ENCODE measurements around the gene XYLB.

The XYLB gene

GRCh38 chr3:38343797-38344594 is 2.6 kb upstream of the XYLB start:
- no peak overlapping the region for H2AK5ac ChIP-seq (ENCODE audit: low read length, severe bottlenecking)
- no peak overlapping the region for H3K4ac ChIP-seq (ENCODE audit: low read depth in 1 of 2, low read length in 2 of 2)
- H3K14ac ChIP-seq (ENCODE audit: low read length in 2 of 2) = no peak overlapping the region
- no peak overlapping the region for H3K4me2 ChIP-seq (ENCODE audit: low read length, poor library complexity, severe bottlenecking)
- no peak overlapping the region for H4K91ac ChIP-seq (ENCODE audit: low read length)
- H3K23ac ChIP-seq (ENCODE audit: low read length in 2 of 2) = no peak overlapping the region
- no peak overlapping the region for H2BK5ac ChIP-seq (ENCODE audit: low read depth, low read length, poor library complexity, severe bottlenecking)
- H3K36me3 ChIP-seq (ENCODE audit: control insufficient read depth in 1 of 2, insufficient read depth in 2 of 2, low read depth in 1 of 2, low read length in 2 of 2) = peaks cover 0 to under 1% of the 10 kb centered on the region in 2 experiments
- WGBS = 99% methylated on average over 3 of the region's 3 CpGs
- H2AFZ ChIP-seq (ENCODE audit: low read depth, low read length) = no peak overlapping the region
- no peaks in the 10 kb centered on the region for H3K27me3 ChIP-seq (ENCODE audit: control insufficient read depth in 1 of 2, insufficient read depth in 1 of 2, low read length in 2 of 2)
- peaks cover 3% of the 10 kb centered on the region for H3K79me1 ChIP-seq (replicated peaks; ENCODE audit: low read length, poor library complexity, severe bottlenecking)
- H3K9me3 ChIP-seq (ENCODE audit: control insufficient read depth, low read length) = peaks cover under 1% of the 10 kb centered on the region
- no peak for DNase-seq
- no peak overlapping the region for H4K8ac ChIP-seq (ENCODE audit: low read length)
- H2BK15ac ChIP-seq (ENCODE audit: low read depth, poor library complexity, severe bottlenecking) = no peak overlapping the region
- no peak overlapping the region for H3K9ac ChIP-seq (ENCODE audit: low read length)
- no peak overlapping the region for H3K18ac ChIP-seq (ENCODE audit: low read depth in 1 of 2, low read length in 2 of 2)
- no peak overlapping the region for H2BK12ac ChIP-seq (ENCODE audit: low read length in 2 of 2)
- no peak overlapping the region for H3K27ac ChIP-seq (ENCODE audit: low read length, poor library complexity, severe bottlenecking)
- H3K4me3 ChIP-seq (ENCODE audit: insufficient read depth in 1 of 2, low read depth in 1 of 2, low read length in 2 of 2) = no peak overlapping the region
- H2BK120ac ChIP-seq (ENCODE audit: low read depth, low read length) = no peak overlapping the region
- peaks cover 3% of the 10 kb centered on the region for H3K4me1 ChIP-seq (ENCODE audit: control insufficient read depth, insufficient read depth, low read depth, low read length)

- Histone ChIP-seq H3K9me3 (ENCODE audit: control insufficient read depth, low read length) (peaks cover 3% of the 10 kb centered on the region), H3K23ac (ENCODE audit: low read length in 2 of 2) (no peak overlapping the region), H2BK15ac (ENCODE audit: low read depth, poor library complexity, severe bottlenecking) (peak overlapping the region; percentile 83), H3K27me3 (ENCODE audit: control insufficient read depth in 1 of 2, insufficient read depth in 1 of 2, low read length in 2 of 2) (no peaks in the 10 kb centered on the region), H3K4me3 (ENCODE audit: insufficient read depth in 1 of 2, low read depth in 1 of 2, low read length in 2 of 2) (peak overlapping the region; percentile 86 to 91), H4K8ac (ENCODE audit: low read length) (peak overlapping the region; percentile 99), H3K36me3 (ENCODE audit: control insufficient read depth in 1 of 2, insufficient read depth in 2 of 2, low read depth in 1 of 2, low read length in 2 of 2) (peaks cover 0 to 7% of the 10 kb centered on the region in 2 experiments), H3K4me1 (ENCODE audit: control insufficient read depth, insufficient read depth, low read depth, low read length) (peaks cover 3% of the 10 kb centered on the region), H2AK5ac (ENCODE audit: low read length, severe bottlenecking) (no peak overlapping the region), H3K9ac (ENCODE audit: low read length) (peak overlapping the region; percentile 85), H3K4me2 (ENCODE audit: low read length, poor library complexity, severe bottlenecking) (peak overlapping the region; percentile 67), H3K79me1 (replicated peaks; ENCODE audit: low read length, poor library complexity, severe bottlenecking) (peaks cover 3% of the 10 kb centered on the region), H4K91ac (ENCODE audit: low read length) (peak overlapping the region; percentile 86), H3K27ac (ENCODE audit: low read length, poor library complexity, severe bottlenecking) (no peak overlapping the region), H3K18ac (ENCODE audit: low read depth in 1 of 2, low read length in 2 of 2) (peak overlapping the region in 1 of 2 experiments; percentile 16), H2BK5ac (ENCODE audit: low read depth, low read length, poor library complexity, severe bottlenecking) (no peak overlapping the region), H2AFZ (ENCODE audit: low read depth, low read length) (peak overlapping the region; percentile 65), H2BK12ac (ENCODE audit: low read length in 2 of 2) (no peak overlapping the region), H3K4ac (ENCODE audit: low read depth in 1 of 2, low read length in 2 of 2) (peak overlapping the region in 1 of 2 experiments; percentile 91), H3K14ac (ENCODE audit: low read length in 2 of 2) (no peak overlapping the region), H2BK120ac (ENCODE audit: low read depth, low read length) (no peak overlapping the region)
- WGBS = 50% methylated on average over 8 of the region's 10 CpGs
- no peak for DNase-seq
These were observed 552 bp upstream of the XYLB start for GRCh38 chr3:38345879-38346586.

- no peak overlapping the region for H2BK5ac ChIP-seq (ENCODE audit: low read depth, low read length, poor library complexity, severe bottlenecking)
- H3K79me1 ChIP-seq (replicated peaks; ENCODE audit: low read length, poor library complexity, severe bottlenecking) = peaks cover 6% of the 10 kb centered on the region
- H3K4me1 ChIP-seq (ENCODE audit: control insufficient read depth, insufficient read depth, low read depth, low read length) = peaks cover 3% of the 10 kb centered on the region
- H3K4me3 ChIP-seq (ENCODE audit: insufficient read depth in 1 of 2, low read depth in 1 of 2, low read length in 2 of 2) = peak overlapping the region in 1 of 2 experiments; percentile 86
- H3K14ac ChIP-seq (ENCODE audit: low read length in 2 of 2) = no peak overlapping the region
- no peak for DNase-seq
- H2AFZ ChIP-seq (ENCODE audit: low read depth, low read length) = peak overlapping the region; percentile 94
- H4K8ac ChIP-seq (ENCODE audit: low read length) = no peak overlapping the region
- H3K9me3 ChIP-seq (ENCODE audit: control insufficient read depth, low read length) = peaks cover 3% of the 10 kb centered on the region
- H3K36me3 ChIP-seq (ENCODE audit: control insufficient read depth in 1 of 2, insufficient read depth in 2 of 2, low read depth in 1 of 2, low read length in 2 of 2) = peaks cover 0 to 13% of the 10 kb centered on the region in 2 experiments
- H2AK5ac ChIP-seq (ENCODE audit: low read length, severe bottlenecking) = no peak overlapping the region
- peak overlapping the region in 1 of 2 experiments; percentile 15 for H3K4ac ChIP-seq (ENCODE audit: low read depth in 1 of 2, low read length in 2 of 2)
- no peak overlapping the region for H3K23ac ChIP-seq (ENCODE audit: low read length in 2 of 2)
- no peak overlapping the region for H2BK15ac ChIP-seq (ENCODE audit: low read depth, poor library complexity, severe bottlenecking)
- 90% methylated on average over 19 of the region's 19 CpGs for WGBS
- no peaks in the 10 kb centered on the region for H3K27me3 ChIP-seq (ENCODE audit: control insufficient read depth in 1 of 2, insufficient read depth in 1 of 2, low read length in 2 of 2)
- no peak overlapping the region for H3K27ac ChIP-seq (ENCODE audit: low read length, poor library complexity, severe bottlenecking)
- no peak overlapping the region for H2BK120ac ChIP-seq (ENCODE audit: low read depth, low read length)
- H3K18ac ChIP-seq (ENCODE audit: low read depth in 1 of 2, low read length in 2 of 2) = no peak overlapping the region
- peak overlapping the region; percentile 84 for H3K4me2 ChIP-seq (ENCODE audit: low read length, poor library complexity, severe bottlenecking)
- H2BK12ac ChIP-seq (ENCODE audit: low read length in 2 of 2) = peak overlapping the region in 1 of 2 experiments; percentile 29
- no peak overlapping the region for H4K91ac ChIP-seq (ENCODE audit: low read length)
- H3K9ac ChIP-seq (ENCODE audit: low read length) = peak overlapping the region; percentile 85
These were observed 1.0 kb downstream of the XYLB start for GRCh38 chr3:38347421-38348200.
